Effector memory CD4-positive, alpha-beta T cell (primary cell): Measurements from ENCODE around the gene IFFO2.
A peak's percentile ranks its signal among the peaks of the same experiment; 100 is the strongest.

ENCODE experiments used
- DNase-seq, 3 donors: peaks; one replicate each; pipeline ENCODE4 v3.0.0-alpha.2; 2020
- H3K27ac ChIP-seq: 2 replicates; pipeline ENCODE4 v1.7.0; 2013; ENCODE audit warnings: mild to moderate bottlenecking, low read length, moderate library complexity; ENCODE audit not compliant: insufficient read depth, poor library complexity, severe bottlenecking
- H3K27me3 ChIP-seq: replicated peaks from 2 replicates; pipeline ENCODE4 v1.7.0; 2013; ENCODE audit warnings: mild to moderate bottlenecking, low read length; ENCODE audit not compliant: insufficient read depth, control insufficient read depth, poor library complexity, severe bottlenecking
- H3K36me3 ChIP-seq: 2 replicates; pipeline ENCODE4 v1.7.0; 2013; ENCODE audit warnings: mild to moderate bottlenecking, low read length, moderate library complexity; ENCODE audit not compliant: control insufficient read depth, insufficient read depth
- H3K4me1 ChIP-seq: 2 replicates; pipeline ENCODE4 v1.7.0; 2013; ENCODE audit warnings: low read length, mild to moderate bottlenecking; ENCODE audit not compliant: control insufficient read depth, insufficient read depth, poor library complexity, severe bottlenecking
- H3K4me3 ChIP-seq: 2 replicates; pipeline ENCODE4 v1.7.0; 2013; ENCODE audit warnings: low read length, low read depth, mild to moderate bottlenecking; ENCODE audit not compliant: insufficient read depth, poor library complexity, severe bottlenecking
- H3K9me3 ChIP-seq: 2 replicates; pipeline ENCODE4 v1.7.0; 2013; ENCODE audit warnings: mild to moderate bottlenecking, low read length, moderate library complexity; ENCODE audit not compliant: control insufficient read depth

Gene IFFO2

GRCh38 chr1:18962121-18962721 lies 5.7 kb upstream of the IFFO2 start:
- H3K36me3 ChIP-seq, result no peaks in the 10 kb centered on the region
- H3K4me3 ChIP-seq, result no peak overlapping the region
- no peaks in the 10 kb centered on the region for H3K27me3 ChIP-seq
- H3K27ac ChIP-seq, result no peak overlapping the region
- DNase-seq, result no peak
- H3K9me3 ChIP-seq, result no peaks in the 10 kb centered on the region
- peaks cover 10% of the 10 kb centered on the region for H3K4me1 ChIP-seq

GRCh38 chr1:18960821-18961220 lies 4.3 kb upstream of the IFFO2 start:
- Histone ChIP-seq H3K36me3 (no peaks in the 10 kb centered on the region), H3K27me3 (no peaks in the 10 kb centered on the region), H3K4me3 (no peak overlapping the region), H3K4me1 (peaks cover 14% of the 10 kb centered on the region), H3K27ac (no peak overlapping the region), H3K9me3 (no peaks in the 10 kb centered on the region)
- no peak for DNase-seq

- no peak overlapping the region for H3K4me3 ChIP-seq
- no peak for DNase-seq
- peaks cover 15% of the 10 kb centered on the region for H3K4me1 ChIP-seq
- H3K36me3 ChIP-seq, result no peaks in the 10 kb centered on the region
- H3K27me3 ChIP-seq, result no peaks in the 10 kb centered on the region
- no peak overlapping the region for H3K27ac ChIP-seq
- H3K9me3 ChIP-seq, result no peaks in the 10 kb centered on the region
These were observed 3.9 kb upstream of the IFFO2 start for GRCh38 chr1:18960409-18960808.

GRCh38 chr1:18959591-18959990 lies 3.1 kb upstream of the IFFO2 start:
- Histone ChIP-seq H3K4me1 (peaks cover 23% of the 10 kb centered on the region), H3K27ac (no peak overlapping the region), H3K9me3 (no peaks in the 10 kb centered on the region), H3K27me3 (no peaks in the 10 kb centered on the region), H3K4me3 (no peak overlapping the region), H3K36me3 (no peaks in the 10 kb centered on the region)
- no peak for DNase-seq

GRCh38 chr1:18957532-18958300 lies 1.2 kb upstream of the IFFO2 start:
- Histone ChIP-seq H3K36me3 (no peaks in the 10 kb centered on the region), H3K4me3 (peak overlapping the region; percentile 83), H3K27ac (no peak overlapping the region), H3K27me3 (no peaks in the 10 kb centered on the region), H3K9me3 (no peaks in the 10 kb centered on the region), H3K4me1 (peaks cover 42% of the 10 kb centered on the region)
- no peak for DNase-seq

GRCh38 chr1:18957136-18957521 lies 653 bp upstream of the IFFO2 start:
- Histone ChIP-seq H3K36me3 (no peaks in the 10 kb centered on the region), H3K9me3 (no peaks in the 10 kb centered on the region), H3K27me3 (no peaks in the 10 kb centered on the region), H3K27ac (peak overlapping the region; percentile 82), H3K4me1 (peaks cover 47% of the 10 kb centered on the region), H3K4me3 (peak overlapping the region; percentile 83)
- no peak for DNase-seq

GRCh38 chr1:18955441-18956192 lies 859 bp downstream of the IFFO2 start:
- Histone ChIP-seq H3K4me1 (peaks cover 60% of the 10 kb centered on the region), H3K4me3 (peak overlapping the region; percentile 78), H3K36me3 (no peaks in the 10 kb centered on the region), H3K27me3 (no peaks in the 10 kb centered on the region), H3K27ac (peak overlapping the region; percentile 99), H3K9me3 (no peaks in the 10 kb centered on the region)
- DNase-seq, result peak; percentile 35 to 50 (median 36)

- no peaks in the 10 kb centered on the region for H3K27me3 ChIP-seq
- H3K9me3 ChIP-seq, result no peaks in the 10 kb centered on the region
- peak overlapping the region; percentile 78 for H3K4me3 ChIP-seq
- peak overlapping the region; percentile 99 for H3K27ac ChIP-seq
- no peaks in the 10 kb centered on the region for H3K36me3 ChIP-seq
- H3K4me1 ChIP-seq, result peaks cover 65% of the 10 kb centered on the region
- DNase-seq, result no peak
These were observed 1.4 kb downstream of the IFFO2 start for GRCh38 chr1:18955131-18955440.

GRCh38 chr1:18954270-18955071 lies 2.0 kb downstream of the IFFO2 start:
- Histone ChIP-seq H3K4me1 (peaks cover 71% of the 10 kb centered on the region), H3K27ac (peak overlapping the region; percentile 99)

More at GRCh38 chr1:18954270-18955071, 2.0 kb downstream of the IFFO2 start:
- no peaks in the 10 kb centered on the region for H3K9me3 ChIP-seq
- H3K4me3 ChIP-seq, result peak overlapping the region; percentile 78
- H3K27me3 ChIP-seq, result no peaks in the 10 kb centered on the region
- DNase-seq, result no peak
- H3K36me3 ChIP-seq, result no peaks in the 10 kb centered on the region
